Fibroblast of skin of left biceps (primary cell): Measurements from ENCODE around the gene SLC22A23.

Experiments used
- DNase-seq, 2 experiments: peaks; one replicate each; pipeline ENCODE4 v3.0.0-alpha.2; 2013; ENCODE audit warnings: low read depth in 2 of 2

Gene SLC22A23

GRCh38 chr6:3317741-3318211, 139.1 kb downstream of the SLC22A23 start:
- no peak for DNase-seq

GRCh38 chr6:3316818-3317217, 140.0 kb downstream of the SLC22A23 start:
- no peak for DNase-seq

- DNase-seq = no peak
These were observed 140.5 kb downstream of the SLC22A23 start for GRCh38 chr6:3316331-3316730.

- no peak for DNase-seq
These were observed 141.0 kb downstream of the SLC22A23 start for GRCh38 chr6:3315841-3316240.

- no peak for DNase-seq
These were observed 142.0 kb downstream of the SLC22A23 start for GRCh38 chr6:3314621-3315467.

- DNase-seq = no peak
These were observed 142.7 kb downstream of the SLC22A23 start for GRCh38 chr6:3314176-3314575.

GRCh38 chr6:3312604-3313231, 144.1 kb downstream of the SLC22A23 start:
- no peak for DNase-seq

GRCh38 chr6:3311826-3312225, 145.0 kb downstream of the SLC22A23 start:
- no peak for DNase-seq

GRCh38 chr6:3310703-3311102, 146.1 kb downstream of the SLC22A23 start:
- no peak for DNase-seq

- DNase-seq = no peak
These were observed 146.8 kb downstream of the SLC22A23 start for GRCh38 chr6:3310051-3310448.

- DNase-seq = no peak
These were observed 147.3 kb downstream of the SLC22A23 start for GRCh38 chr6:3309391-3310050.

GRCh38 chr6:3308106-3308505, 148.7 kb downstream of the SLC22A23 start:
- no peak for DNase-seq

GRCh38 chr6:3307436-3307835, 149.4 kb downstream of the SLC22A23 start:
- no peak for DNase-seq

GRCh38 chr6:3306848-3307247, 150.0 kb downstream of the SLC22A23 start:
- no peak for DNase-seq

GRCh38 chr6:3305831-3306230, 151.0 kb downstream of the SLC22A23 start:
- no peak for DNase-seq

- no peak for DNase-seq
These were observed 151.7 kb downstream of the SLC22A23 start for GRCh38 chr6:3305216-3305565.

GRCh38 chr6:3304500-3305215, 152.2 kb downstream of the SLC22A23 start:
- DNase-seq = no peak

- no peak for DNase-seq
These were observed 152.9 kb downstream of the SLC22A23 start for GRCh38 chr6:3303795-3304411.

- DNase-seq = no peak
These were observed 155.3 kb downstream of the SLC22A23 start for GRCh38 chr6:3301506-3301905.

- DNase-seq = no peak
These were observed 157.6 kb downstream of the SLC22A23 start for GRCh38 chr6:3299221-3299620.

GRCh38 chr6:3297909-3298308, 158.9 kb downstream of the SLC22A23 start:
- DNase-seq = no peak

GRCh38 chr6:3297006-3297405, 159.8 kb downstream of the SLC22A23 start:
- DNase-seq = no peak
